K562 (cell line): ENCODE measurements around the gene GSTA2. TPM values are rescaled to one million over a fixed set of nuclear protein-coding genes. Genes with fewer than 3 reads are reported as not detected.

Experiments
- ATAC-seq: fragments of 200-7000 bp; cut with Tn5 transposase; 3 replicates; pipeline ENCODE4 v1.9.1; 2020; ENCODE audit warnings: moderate library complexity
- BruUV-seq: library from RNA; stranded (reverse); fragments of 400-500 nt; replicated peaks from 2 replicates; lab custom pipeline; 2021; lab: Mats Ljungman, UMichigan
- CTCF ChIA-PET: fragments of 300-600 bp; formaldehyde crosslinking; extraction: SDS; loops from one replicate; lab custom pipeline; 2021; ENCODE audit warnings: low intra/inter-chr PET ratio; lab: Yijun Ruan, JAX
- POLR2A ChIA-PET: fragments of 300-600, 350-650 bp; sonication (Branson Sonifier 250); formaldehyde crosslinking; extraction: SDS; loops from one replicate; lab custom pipeline; 2021; ENCODE audit warnings: antibody characterized with exemption, inconsistent platforms; lab: Yijun Ruan, JAX
- DNase-seq, 4 experiments: peaks; one replicate each; pipeline versions ENCODE4 v3.0.0 to v3.0.0-alpha.2; 2011 to 2018; ENCODE audit warnings: low spot score in 3 of 4, mixed read lengths in 3 of 4; ENCODE audit errors: extremely low read depth in 1 of 4
- FAIRE-seq: peaks from 2 replicates; lab custom pipeline; 2011; peaks lifted over from hg19 to GRCh38; lab: Jason Lieb, UNC
- H2AFZ ChIP-seq: 2 replicates; pipeline ENCODE4 v1.6.0; 2011; ENCODE audit warnings: low read depth, low read length, control low read depth, inconsistent platforms
- H3K27ac ChIP-seq: fragments of 200-600 bp; 3 replicates; pipeline ENCODE4 v1.8.0; 2011; ENCODE audit warnings: low read depth, mild to moderate bottlenecking, control low read depth, inconsistent platforms, low read length, moderate library complexity, mixed read lengths; ENCODE audit errors: extremely low read depth
- H3K27me3 ChIP-seq, 2 experiments: fragments of 300-600 bp in 1 of 2; 2 replicates in 1 of 2; 3 replicates in 1 of 2; pipeline versions ENCODE4 v1.6.0 to v1.8.0; 2011; ENCODE audit warnings: inconsistent platforms in 2 of 2, low read length in 2 of 2, mild to moderate bottlenecking in 1 of 2, mixed read lengths in 1 of 2, moderate library complexity in 1 of 2; ENCODE audit not compliant: control insufficient read depth in 2 of 2, insufficient read depth in 2 of 2
- H3K36me3 ChIP-seq: fragments of 300-600 bp; 3 replicates; pipeline ENCODE4 v1.8.0; 2011; ENCODE audit warnings: mild to moderate bottlenecking, low read length, inconsistent platforms; ENCODE audit not compliant: control insufficient read depth, insufficient read depth
- H3K4me1 ChIP-seq, 2 experiments: fragments of 200-600 bp in 1 of 2; replicated peaks in 1 of 2; 2 replicates in 1 of 2; 3 replicates in 1 of 2; pipeline versions ENCODE4 v1.5.1 to v1.8.0; 2011; ENCODE audit warnings: inconsistent platforms in 2 of 2, low read length in 2 of 2, mild to moderate bottlenecking in 1 of 2, mixed read lengths in 1 of 2, moderate library complexity in 1 of 2; ENCODE audit not compliant: control insufficient read depth in 2 of 2, insufficient read depth in 2 of 2
- H3K4me2 ChIP-seq: 2 replicates; pipeline ENCODE4 v1.6.1; 2011; ENCODE audit warnings: low read length, control low read depth, inconsistent platforms, mixed read lengths; ENCODE audit not compliant: insufficient read depth
- H3K4me3 ChIP-seq: fragments of 200-600 bp; sonication (generic), shearing (Covaris generic); 2 replicates; pipeline ENCODE4 v1.5.1; 2016; ENCODE audit warnings: control low read depth, inconsistent platforms
- H3K79me2 ChIP-seq: fragments of 200-600 bp; 3 replicates; pipeline ENCODE4 v1.8.0; 2011; ENCODE audit warnings: low read length, inconsistent platforms; ENCODE audit not compliant: control insufficient read depth, insufficient read depth
- H3K9ac ChIP-seq, 2 experiments: 2 replicates each; pipeline versions ENCODE4 v1.6.0 to v1.6.1; 2011; ENCODE audit warnings: low read depth in 2 of 2, low read length in 2 of 2, control low read depth in 1 of 2, inconsistent platforms in 1 of 2, mild to moderate bottlenecking in 1 of 2, mixed read lengths in 1 of 2; ENCODE audit not compliant: insufficient read depth in 1 of 2
- H3K9me1 ChIP-seq: one replicate; pipeline ENCODE4 v1.6.0; 2011; ENCODE audit warnings: inconsistent platforms, mild to moderate bottlenecking, low read length, moderate library complexity; ENCODE audit not compliant: control insufficient read depth, insufficient read depth
- H3K9me3 ChIP-seq: replicated peaks from 2 replicates; pipeline ENCODE4 v1.5.1; 2011; ENCODE audit warnings: low read depth, low read length, inconsistent platforms; ENCODE audit not compliant: control insufficient read depth, insufficient read depth
- H4K20me1 ChIP-seq: replicated peaks from 2 replicates; pipeline ENCODE4 v1.6.1; 2011; ENCODE audit warnings: low read length, inconsistent platforms, mixed read lengths; ENCODE audit not compliant: control insufficient read depth, insufficient read depth
- E2F6 ChIP-seq, 2 experiments: IDR thresholded peaks; 2 replicates each; pipeline ENCODE4 v1.6.1; 2011; ENCODE audit warnings: borderline replicate concordance in 1 of 2, control low read depth in 1 of 2, low read depth in 1 of 2, low read length in 1 of 2, mild to moderate bottlenecking in 1 of 2, mixed read lengths in 1 of 2, moderate library complexity in 1 of 2; ENCODE audit not compliant: insufficient read depth in 1 of 2, insufficient read length in 1 of 2, poor library complexity in 1 of 2, severe bottlenecking in 1 of 2; ENCODE audit errors: extremely low read depth in 1 of 2
- E2F8 ChIP-seq: fragments of 450-650 bp; IDR thresholded peaks from 2 replicates; pipeline ENCODE4 v1.7.1; 2018; ENCODE audit warnings: mild to moderate bottlenecking, low read depth; ENCODE audit not compliant: partially characterized antibody
- ELF4 ChIP-seq: fragments of 450-650 bp; formaldehyde crosslinking; IDR thresholded peaks from 2 replicates; pipeline ENCODE4 v1.4.0; 2022; ENCODE audit warnings: missing genetic modification characterization
- FOXP4 ChIP-seq: sonication (generic); formaldehyde crosslinking; IDR thresholded peaks from 2 replicates; pipeline ENCODE4 v1.8.0; 2022; ENCODE audit warnings: mild to moderate bottlenecking, missing genetic modification reagents, borderline replicate concordance
- HLTF ChIP-seq: fragments of 450-650 bp; IDR thresholded peaks from 2 replicates; pipeline ENCODE4 v1.6.1; 2016
- MBD2 ChIP-seq: sonication (generic); IDR thresholded peaks from 2 replicates; pipeline ENCODE4 v1.6.1; 2016; ENCODE audit warnings: low read depth, borderline replicate concordance
- RFX1 ChIP-seq: fragments of 450-650 bp; IDR thresholded peaks from 2 replicates; pipeline ENCODE4 v1.6.1; 2016; ENCODE audit warnings: mild to moderate bottlenecking, moderate library complexity
- STAT6 ChIP-seq: sonication (generic); formaldehyde crosslinking; IDR thresholded peaks from 2 replicates; pipeline ENCODE4 v1.8.1; 2023; ENCODE audit warnings: mild to moderate bottlenecking, missing genetic modification reagents
- ZNF583 ChIP-seq: fragments of 250-450 bp; sonication (Bioruptor Pico); IDR thresholded peaks from 2 replicates; pipeline ENCODE4 v1.4.0; 2020
- WGBS: fragments of 100-300 bp; shearing (Covaris generic); methylation state at CpG from one replicate; pipeline ENCODE4 v1.1.6; 2016; ENCODE audit warnings: low coverage, mixed read lengths; ENCODE audit not compliant: insufficient coverage; ENCODE audit errors: missing lambda C conversion rate; 5-methylcytosine and 5-hydroxymethylcytosine counted together
- in situ Hi-C: fragments of 300-500 bp; cut with MboI; formaldehyde crosslinking; loops from 4 replicates; pipeline ENCODE4 v1.15.0; 2018; ENCODE audit warnings: inconsistent platforms, mixed read lengths
- intact Hi-C: fragments of 100-400 bp; cut with micrococcal nuclease; formaldehyde crosslinking; loops from 2 replicates; pipeline ENCODE4 v1.14.2; 2022
- polyA plus RNA-seq, 8 experiments: library from polyadenylated mRNA; depleted of rRNA in 4 of 8; stranded (reverse) in 5 of 8; unstranded in 3 of 8; fragments of >200 nt; fragmentation: Nextera tagmentation in 2 of 8; fragmentation: Illumina TruSeq in 1 of 8; extraction: Ambion mirVana in 2 of 8; extraction: Trizol in 1 of 8; gene quantifications; 2 replicates each; pipeline versions ENCODE4 v1.2.1 to v1.2.3, GENCODE V29; 2011 to 2014; ENCODE audit warnings: inconsistent platforms in 1 of 8, missing spikeins in 1 of 8
- total RNA-seq, 7 experiments: library from RNA; depleted of rRNA in 6 of 7; stranded (reverse); fragments of >200 nt in 6 of 7; fragmentation: Illumina TruSeq in 2 of 7; extraction: Trizol in 2 of 7; gene quantifications; 2 replicates each; pipeline versions ENCODE4 v1.2.1 to v1.2.3, GENCODE V29; 2011 to 2021; ENCODE audit warnings: low replicate concordance in 1 of 7
- TF ChIP-seq, protein P1 (sequence below): fragments of 450-650 bp; formaldehyde crosslinking; IDR thresholded peaks from 2 replicates; pipeline ENCODE4 v1.4.0; 2020; ENCODE audit warnings: mild to moderate bottlenecking, moderate library complexity
- TF ChIP-seq, protein P2 (sequence below): sonication (generic); formaldehyde crosslinking; IDR thresholded peaks from 2 replicates; pipeline ENCODE4 v1.8.0; 2022; ENCODE audit warnings: mild to moderate bottlenecking, missing genetic modification reagents

The GSTA2 gene
- total and polyA plus RNA-seq, 9 of the 15 experiments (the other 6 are each of a cell fraction or from before 2014, with no cell fraction given), result 0.11 to 0.24 (median 0.14) TPM; not detected in 3

- 13% methylated on average over 1 of the region's 1 CpG for WGBS
- FAIRE-seq, result no peak
- TF ChIP-seq, protein P1, sequence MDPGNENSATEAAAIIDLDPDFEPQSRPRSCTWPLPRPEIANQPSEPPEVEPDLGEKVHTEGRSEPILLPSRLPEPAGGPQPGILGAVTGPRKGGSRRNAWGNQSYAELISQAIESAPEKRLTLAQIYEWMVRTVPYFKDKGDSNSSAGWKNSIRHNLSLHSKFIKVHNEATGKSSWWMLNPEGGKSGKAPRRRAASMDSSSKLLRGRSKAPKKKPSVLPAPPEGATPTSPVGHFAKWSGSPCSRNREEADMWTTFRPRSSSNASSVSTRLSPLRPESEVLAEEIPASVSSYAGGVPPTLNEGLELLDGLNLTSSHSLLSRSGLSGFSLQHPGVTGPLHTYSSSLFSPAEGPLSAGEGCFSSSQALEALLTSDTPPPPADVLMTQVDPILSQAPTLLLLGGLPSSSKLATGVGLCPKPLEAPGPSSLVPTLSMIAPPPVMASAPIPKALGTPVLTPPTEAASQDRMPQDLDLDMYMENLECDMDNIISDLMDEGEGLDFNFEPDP, result no peak
- TF ChIP-seq HLTF (no peak), E2F8 (no peak), RFX1 (no peak), E2F6 (IDR thresholded peaks at IDR 0.05; ENCODE audit: borderline replicate concordance in 1 of 2, extremely low read depth in 1 of 2, insufficient read depth in 1 of 2, insufficient read length in 1 of 2, low read depth in 1 of 2, low read length in 1 of 2, poor library complexity in 1 of 2, severe bottlenecking in 1 of 2) (no peak), FOXP4 (CRISPR knock-in tag) (no peak), MBD2 (no peak), ELF4 (no peak), STAT6 (CRISPR knock-in tag) (no peak), ZNF583 (CRISPR knock-in tag) (no peak)
- TF ChIP-seq, protein P2, sequence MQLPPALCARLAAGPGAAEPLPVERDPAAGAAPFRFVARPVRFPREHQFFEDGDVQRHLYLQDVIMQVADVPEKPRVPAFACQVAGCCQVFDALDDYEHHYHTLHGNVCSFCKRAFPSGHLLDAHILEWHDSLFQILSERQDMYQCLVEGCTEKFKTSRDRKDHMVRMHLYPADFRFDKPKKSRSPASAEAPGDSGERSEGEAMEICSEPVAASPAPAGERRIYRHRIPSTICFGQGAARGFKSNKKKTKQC (CRISPR knock-in tag), result no peak
Observed at GRCh38 chr6:52759085-52759484, 4.2 kb downstream of the GSTA2 start.

More at GRCh38 chr6:52759085-52759484, 4.2 kb downstream of the GSTA2 start:
- Histone ChIP-seq H3K27ac (no peak overlapping the region), H3K9me3 (no peaks in the 10 kb centered on the region), H3K79me2 (no peaks in the 10 kb centered on the region), H3K9me1 (no peaks in the 10 kb centered on the region), H3K4me3 (no peak overlapping the region), H3K9ac (no peak overlapping the region), H2AFZ (no peak overlapping the region), H3K4me1 (no peaks in the 10 kb centered on the region; a peak in 1 of 5 replicates), H3K36me3 (no peaks in the 10 kb centered on the region), H3K4me2 (no peak overlapping the region), H3K27me3 (no peaks in the 10 kb centered on the region; a peak in 1 of 5 replicates), H4K20me1 (no peaks in the 10 kb centered on the region)
- ChIA-PET POLR2A (interaction anchor here (0.6 kb wide), 1 partner anchor 11 kb away, joined by 3 read pairs; no protein-coding TSS in a partner anchor), CTCF (no interaction called here)
- DNase-seq (no peak), ATAC-seq (no peak)
- in situ Hi-C loops, result no loop called here
- intact Hi-C loops, result no loop called here
- BruUV-seq, result no TSS peak
